ENCODE measurements around the gene HNRNPF.

HNRNPF gene

DNA sequence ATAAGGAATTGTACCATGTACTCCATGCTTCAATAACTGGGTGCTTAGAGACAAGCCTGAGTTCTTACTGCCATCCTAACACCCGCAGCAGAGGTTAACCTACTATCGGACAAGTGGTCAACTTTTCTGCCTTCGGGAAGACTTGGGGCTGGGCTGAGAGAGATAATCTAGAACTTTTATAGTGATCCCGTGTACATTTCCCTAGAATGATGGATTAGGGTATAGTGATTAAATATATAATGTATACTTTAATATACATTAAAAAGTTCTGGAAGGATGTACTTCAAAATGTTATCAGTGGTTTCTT, 12.2 kb upstream of the HNRNPF start:
- no peak for DNase-seq

DNA sequence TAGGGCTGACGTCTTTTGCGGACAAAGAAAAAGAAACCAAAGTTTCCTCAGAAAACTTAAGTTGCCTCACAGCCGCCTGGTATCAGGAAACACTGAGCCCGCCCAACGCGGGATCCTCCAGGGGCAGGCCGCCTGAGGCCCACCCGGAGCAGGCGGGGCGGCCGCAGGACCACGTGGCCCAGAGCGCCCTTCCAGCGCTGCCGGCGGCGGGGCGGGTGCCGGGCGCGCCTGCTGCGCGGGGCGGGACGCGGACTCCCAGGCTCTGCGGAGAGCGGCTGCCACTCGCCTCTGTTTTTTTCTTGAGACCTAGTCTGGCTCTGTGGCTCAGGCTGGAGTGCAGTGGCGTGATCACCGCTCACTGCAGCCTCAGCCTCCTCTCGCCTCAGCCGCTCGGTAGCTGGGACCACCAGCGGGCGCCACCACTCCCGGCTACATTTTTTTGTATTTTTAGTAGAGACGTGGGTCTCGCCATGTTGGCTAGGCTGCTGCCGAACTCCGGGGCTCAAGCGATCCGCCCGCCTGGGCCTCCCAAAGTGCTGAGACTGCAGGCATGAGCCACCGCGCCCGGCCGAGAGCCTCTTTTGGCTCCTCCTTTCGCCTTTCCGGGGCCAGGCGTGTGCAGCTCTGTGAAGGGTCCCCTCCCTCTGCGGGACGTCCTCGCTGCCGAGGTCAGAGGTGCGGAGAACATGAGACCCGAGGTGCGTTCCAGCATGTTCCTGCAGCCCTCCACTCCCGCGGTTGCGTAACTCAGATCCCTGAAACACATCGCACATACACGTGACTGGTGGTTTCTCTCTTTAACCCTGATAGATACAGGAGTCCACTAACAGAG, 11.6 kb upstream of the HNRNPF start:
- peak; percentile 79 for DNase-seq

DNA sequence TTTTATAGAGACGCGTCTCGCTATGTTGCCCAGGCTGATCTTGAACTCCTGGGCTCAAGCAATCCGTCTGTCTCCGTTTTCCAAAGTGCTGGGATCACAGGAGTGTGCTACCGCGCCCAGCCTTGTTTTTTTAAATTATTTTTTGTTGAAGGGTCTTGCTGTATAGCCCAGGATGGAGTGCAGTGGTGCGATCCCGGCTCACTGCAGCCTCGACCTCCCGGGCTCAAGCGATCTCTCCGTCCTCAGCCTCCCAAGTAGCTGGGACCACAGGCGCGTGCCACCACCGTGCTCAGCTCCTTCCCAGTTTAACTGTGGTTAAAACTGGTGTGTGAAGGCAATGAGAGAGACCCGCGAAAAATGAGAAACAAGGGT, 11.0 kb upstream of the HNRNPF start:
- no peak for DNase-seq

DNA sequence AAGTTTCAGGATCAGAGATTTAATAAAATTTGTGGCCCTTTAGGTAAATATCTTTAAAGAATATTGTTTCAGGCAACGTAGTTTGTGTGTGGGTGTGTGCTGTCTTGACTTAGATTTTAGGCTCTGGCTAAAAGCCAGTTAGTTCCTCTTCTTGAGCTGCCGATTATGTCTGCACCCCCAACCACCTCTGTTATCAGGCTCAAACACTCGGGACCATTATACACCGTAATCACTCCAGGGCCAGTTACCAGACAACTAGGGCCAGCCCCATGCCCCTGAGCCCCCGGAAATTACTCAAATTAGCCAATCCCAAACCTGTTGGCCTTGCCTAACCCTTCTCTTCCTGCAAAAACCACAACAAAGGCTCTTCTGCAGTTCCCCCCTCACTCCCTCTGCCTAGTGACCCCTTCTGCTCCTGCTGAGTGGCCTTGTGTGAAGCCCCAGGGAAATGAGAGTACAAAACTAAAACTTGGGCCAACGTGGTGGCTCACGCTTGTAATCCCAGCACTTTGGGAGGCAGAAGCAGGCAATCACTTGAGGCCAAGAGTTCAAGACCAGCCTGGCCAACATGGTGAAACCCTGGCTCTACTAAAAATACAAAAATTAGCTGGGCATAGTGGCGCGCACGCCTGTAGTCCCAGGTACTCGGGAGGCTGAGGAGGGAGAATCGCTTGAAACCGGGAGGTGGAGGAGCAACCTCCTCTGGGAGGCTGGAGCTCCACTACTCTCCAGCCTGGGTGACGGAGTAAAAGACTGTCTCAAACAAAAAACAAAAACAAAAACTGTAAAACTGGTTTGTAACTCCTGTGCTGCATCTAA, 9.2 kb upstream of the HNRNPF start:
- DNase-seq, result no peak

DNA sequence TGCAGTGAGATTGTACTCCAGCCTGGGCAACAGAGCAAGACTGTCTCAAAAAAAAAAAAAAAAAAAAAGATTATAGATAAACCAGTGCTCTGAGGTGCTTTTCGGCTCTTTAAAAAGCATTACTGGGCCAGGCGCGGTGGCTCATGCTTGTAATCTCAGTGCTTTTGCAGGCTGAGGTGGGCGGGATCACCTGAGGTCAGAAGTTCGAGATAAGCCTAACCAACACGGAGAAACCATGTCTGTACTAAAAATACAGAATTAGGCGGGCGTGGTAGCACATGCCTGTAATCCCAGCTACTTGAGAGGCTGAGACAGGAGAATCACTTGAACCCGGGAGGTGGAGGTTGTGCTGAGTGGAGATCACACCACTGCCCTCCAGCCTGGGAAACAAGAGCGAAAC, 6.6 kb upstream of the HNRNPF start:
- DNase-seq, result no peak

DNA sequence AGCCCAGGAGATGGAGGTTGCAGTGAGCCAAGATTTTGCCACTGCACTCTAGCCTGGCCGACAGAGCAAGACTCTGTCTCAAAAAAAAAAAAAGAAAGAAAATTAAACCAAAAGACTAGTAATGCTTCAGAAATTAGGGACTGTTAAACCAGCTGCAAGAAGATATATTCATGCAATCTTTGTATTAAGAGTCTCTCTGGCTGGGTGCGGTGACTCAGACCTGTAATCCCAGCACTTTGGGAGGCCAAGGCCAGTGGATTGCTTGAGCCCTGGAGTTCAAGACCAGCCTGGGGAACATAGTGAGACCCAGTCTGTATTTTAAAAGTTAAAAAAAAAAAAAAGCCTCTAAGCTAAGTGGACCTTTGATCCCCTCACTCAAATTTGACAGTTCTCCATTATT, 2.5 kb upstream of the HNRNPF start:
- DNase-seq, result no peak

DNA sequence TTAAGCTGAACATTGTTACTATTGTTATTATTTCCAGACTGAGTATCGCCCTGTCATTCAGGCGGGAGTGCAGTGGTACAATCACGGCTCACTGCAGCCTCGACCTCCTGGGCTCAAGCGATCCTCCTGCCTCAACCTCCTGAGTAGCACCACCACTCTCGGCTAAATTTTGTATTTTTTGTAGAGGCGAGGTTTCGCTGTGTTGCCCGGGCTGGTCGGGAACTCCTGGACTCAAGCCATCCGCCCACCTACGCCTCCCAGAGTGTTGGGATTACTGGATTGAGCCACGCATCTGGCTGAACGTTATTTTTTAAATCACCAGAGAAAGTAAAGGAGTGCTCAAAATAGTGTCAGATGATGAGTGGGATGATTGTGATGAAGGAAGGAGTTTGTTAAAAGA, 1.4 kb upstream of the HNRNPF start:
- no peak for DNase-seq

DNA sequence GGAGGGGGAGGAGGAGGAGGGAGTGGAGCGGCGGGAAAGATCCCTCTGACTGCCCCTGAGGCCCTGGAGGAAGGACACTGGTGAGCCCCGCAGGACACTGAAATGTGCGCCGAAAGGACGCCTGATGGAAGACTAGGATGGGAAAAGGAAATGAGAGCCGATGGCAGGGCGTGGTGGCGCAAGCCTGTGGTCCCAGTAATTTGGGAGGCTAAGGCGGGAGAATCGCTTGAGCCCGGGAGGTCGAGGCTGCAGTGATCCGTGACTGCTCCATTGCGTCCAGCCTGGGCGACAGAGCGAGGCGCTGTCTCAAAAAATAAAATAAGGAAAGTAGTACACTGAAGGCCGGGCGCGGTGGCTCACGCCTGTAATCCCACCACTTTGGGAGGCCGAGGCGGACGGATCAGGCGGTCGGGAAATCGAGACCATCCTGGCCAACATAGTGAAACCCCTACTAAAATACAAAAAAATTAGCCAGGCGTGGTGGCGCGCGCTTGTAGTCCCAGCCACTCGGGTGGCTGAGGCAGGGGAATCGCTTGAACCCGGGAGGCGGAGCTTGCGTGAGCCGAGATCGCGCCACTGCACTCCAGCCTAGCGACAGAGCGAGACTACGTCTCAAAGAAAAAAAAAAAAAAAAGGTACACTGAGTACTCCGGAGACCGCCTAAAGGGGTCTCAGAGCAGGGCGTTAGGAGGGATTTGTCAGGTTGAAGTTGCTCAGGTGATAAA, 561 bp upstream of the HNRNPF start:
- peak; percentile 56 for DNase-seq

DNA sequence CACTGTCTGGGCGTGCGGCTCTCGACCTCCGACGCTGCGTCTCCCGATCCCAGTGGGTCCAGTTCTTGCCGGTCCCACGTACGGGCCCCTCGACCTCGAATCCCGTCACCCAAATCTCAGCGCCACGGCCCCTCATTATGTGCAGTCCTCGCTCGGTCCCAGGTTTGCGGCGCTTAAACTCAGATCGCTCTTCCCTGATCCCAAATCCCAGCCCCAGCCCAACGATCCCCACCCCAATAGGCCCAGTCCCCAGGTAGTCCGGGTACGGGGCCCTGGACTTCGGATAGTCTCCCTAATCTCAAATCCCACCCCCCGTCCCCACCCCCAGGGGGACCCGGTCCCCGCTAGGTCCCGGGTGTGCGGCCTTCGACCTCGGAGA, 666 bp downstream of the HNRNPF start:
- DNase-seq, result no peak

DNA sequence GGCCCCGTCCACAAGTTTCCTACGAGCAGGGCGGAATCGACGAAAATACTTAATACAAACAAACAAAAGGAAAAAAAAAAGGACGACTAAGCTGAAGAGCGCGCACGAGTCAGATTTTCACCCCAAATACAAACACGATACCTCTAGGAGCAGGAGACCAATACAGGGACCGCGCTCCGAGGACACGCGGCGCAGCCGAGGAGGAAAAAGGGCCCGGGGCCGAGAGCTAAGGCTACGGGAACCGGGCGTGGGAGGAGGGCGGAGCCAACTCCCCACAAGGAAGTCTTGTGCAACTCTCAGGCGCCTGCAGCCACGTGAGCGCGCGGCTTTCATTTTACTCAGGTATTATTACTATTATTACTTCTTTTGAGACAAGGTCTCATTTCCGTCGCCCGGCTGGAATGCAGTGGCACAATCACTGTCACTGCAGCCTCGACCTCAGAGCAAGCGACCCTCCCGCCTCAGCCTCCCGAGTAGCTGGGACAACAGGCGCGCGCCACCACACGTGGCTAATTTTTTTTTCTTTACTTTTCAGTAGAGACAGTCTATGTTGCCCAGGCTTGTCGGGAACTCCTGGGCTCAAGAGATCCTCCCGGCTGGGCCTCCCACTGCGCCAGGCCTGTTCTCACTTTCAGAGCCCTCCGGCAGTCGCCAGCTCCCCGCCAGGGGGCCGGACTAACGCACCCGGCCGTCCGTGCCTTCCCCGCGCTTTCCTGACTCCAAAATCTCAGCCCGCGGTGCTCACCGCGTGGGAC, 1.2 kb downstream of the HNRNPF start:
- DNase-seq, result peak; percentile 86

DNA sequence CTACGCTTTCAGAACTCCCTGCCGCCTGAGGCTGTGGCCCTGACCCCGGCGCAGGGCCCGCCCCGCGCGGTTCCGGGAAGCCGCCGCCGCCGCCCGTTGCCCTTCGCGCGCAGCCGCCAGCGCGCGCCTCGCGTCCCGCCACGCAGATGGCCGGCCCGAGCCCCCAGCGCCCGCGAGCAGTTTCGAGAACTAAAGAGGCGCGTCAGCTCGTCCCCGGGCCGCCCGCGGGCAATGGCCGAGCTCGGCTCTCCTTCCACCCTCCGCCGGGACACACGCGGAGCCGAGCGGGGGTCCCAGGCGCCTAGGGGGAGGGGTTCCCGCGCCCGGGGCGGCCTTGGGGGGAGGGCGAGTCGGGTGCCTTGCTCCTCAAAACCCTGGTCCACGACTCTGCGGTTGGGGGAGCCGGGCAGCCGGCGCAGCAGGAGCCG, 1.8 kb downstream of the HNRNPF start:
- DNase-seq, result no peak

DNA sequence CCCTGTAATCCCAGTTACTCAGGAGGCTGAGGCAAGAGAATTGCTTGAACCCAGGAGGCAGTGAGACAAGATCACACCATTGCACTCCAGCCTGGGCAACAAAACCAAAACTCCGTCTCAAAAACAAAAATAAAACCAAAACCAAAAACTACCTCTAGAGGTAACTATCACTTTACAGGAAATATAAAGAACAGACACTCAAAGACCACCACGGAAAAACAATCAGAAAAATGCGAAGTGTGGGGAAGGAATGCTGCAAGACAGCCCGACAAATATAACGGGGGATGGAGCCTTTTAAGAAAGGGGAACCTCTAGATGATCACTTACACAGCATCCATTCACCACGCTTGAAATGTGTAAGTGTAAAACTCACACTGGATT, 4.3 kb downstream of the HNRNPF start:
- no peak for DNase-seq

DNA sequence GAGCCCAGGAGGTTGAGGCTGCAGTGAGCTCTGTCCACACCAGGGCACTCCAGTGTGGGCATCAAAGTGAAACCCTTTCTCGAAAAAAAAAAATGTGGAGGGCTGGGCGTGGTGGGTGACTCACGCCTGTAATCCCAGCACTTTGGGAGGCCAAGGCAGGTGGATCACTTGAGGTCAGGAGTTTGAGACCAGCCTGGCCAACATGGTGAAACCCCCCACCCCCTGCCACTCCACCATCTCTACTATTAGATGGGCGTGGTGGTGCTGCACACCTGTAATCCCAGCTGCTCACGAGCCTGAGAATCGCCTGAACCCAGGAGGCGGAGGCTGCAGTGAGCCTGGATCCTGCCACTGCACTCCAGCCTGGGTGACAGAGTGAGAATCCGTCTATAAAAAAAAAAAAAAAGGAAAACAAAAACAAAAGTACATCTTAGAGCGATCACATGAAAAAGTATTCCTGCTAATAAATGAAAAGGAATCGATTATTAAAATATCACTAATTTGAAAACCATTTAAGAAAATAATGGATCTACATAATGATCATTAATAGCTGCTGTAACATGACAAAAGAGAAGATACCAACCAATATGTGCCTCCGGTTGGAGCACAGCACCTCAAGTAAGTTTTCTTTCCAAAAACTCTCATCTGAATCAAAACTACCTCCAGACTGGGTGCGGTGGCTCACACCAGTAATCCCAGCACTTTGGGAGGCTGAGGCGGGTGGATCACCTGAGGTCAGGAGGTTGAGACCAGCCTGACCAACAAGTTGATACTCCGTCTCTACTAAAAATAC, 4.9 kb downstream of the HNRNPF start:
- no peak for DNase-seq

DNA sequence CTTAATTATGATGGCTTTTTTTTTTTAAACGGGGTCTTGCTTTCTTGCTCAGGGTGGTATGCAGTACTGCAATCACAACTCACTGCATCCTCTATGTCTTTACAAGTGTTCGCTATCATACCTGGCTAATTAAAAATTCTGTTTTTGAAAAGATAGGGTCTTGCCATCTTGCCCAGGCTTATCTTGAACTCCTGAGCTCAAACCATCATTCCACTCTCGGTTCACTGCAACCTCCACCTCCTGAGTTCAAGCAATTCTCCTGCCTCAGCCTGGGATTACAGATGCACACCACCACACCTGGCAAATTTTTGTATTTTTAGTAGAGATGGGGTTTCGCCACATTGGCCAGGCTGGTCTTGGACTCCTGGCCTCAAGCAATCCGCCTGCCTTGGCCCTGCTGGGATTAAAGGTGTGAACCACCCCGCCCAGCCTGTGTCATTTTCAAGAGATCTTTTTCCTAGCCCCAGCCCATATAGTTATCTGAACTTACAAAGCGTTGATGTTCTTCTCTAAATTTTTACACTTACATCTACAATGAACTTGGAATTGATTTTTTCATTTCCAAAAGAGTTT, 6.0 kb downstream of the HNRNPF start:
- no peak for DNase-seq

DNA sequence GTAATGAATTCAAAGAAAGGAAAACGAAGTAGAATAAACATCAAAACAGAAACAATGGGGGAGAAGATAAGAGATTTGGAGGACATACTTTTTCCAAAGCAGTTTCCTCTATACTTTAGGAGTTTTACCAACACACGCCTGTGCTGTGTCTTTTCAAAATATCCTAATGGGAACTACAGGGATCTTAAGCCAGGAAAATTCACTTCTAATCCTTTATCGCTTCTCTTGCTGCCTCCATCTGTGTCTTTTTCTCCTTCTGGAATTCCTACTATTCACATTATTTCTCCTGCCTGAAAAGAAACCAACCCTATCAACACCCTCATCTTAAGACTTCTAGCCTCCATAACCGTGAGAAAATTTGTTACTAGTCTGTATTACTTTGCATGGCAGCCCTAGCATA, 6.8 kb downstream of the HNRNPF start:
- no peak for DNase-seq

DNA sequence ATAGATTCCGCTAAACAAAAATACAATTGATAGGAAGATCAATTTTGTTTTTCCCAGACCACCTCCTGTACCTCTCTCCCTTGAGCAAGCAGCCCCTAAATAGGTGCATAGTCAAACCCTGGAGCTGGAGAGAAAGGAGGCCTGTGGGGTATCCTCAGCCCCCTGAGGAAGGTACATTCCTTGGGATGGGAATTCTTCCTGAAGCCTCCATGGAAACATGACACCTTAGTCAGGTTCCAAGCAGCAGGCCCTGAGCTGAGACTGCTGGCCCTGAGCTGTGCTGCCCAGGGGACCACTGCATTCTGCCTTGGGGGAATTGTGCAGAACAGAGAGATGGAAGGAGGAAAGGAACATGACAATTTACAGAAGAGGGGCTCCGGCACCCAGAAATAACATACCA, 7.4 kb downstream of the HNRNPF start:
- no peak for DNase-seq

DNA sequence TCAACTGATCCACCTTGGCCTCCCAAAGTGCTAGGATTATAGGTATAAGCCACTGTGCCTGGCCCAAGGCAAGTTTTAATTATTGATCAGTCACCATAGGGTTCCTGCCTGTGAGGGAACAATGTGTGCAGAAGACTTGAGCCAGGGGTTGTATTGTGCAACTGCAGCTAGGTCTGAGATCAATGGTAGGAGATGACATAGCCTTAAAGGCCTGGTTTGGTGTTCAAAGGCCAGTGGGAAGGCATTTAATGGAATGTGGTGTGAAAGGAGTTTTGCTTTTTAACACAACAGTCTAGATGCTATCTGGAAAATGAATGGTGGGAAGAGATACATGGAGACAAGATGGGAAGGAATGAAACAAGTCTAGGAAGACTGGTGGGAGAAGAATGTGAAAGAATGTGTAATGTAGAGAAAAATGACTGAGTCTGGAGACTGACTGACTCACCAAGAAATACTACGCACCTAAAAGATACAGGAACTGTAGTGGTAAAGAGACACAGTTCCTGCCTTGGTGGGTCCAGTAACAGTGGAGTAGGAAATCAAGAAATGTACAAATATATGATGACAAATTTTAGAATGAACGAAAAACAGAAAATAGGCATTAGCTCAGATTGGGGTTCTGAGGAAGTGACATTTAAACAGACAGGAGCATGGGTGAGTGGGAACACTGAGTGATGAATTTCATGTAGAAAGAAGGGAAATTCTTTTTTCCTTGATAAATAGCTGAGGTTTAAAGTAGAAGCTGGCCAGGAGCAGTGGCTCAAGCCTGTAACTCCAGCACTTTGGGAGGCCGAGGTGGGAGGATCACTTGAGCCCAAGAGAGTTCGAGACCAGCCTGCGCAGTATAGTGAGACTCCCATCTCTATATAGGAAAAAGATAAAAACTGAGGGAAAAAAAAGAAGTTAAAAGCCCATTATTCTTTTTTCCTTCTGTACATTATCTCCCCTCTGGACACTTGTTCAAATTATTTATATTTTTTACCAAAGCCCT, 9.4 kb downstream of the HNRNPF start:
- no peak for DNase-seq

DNA sequence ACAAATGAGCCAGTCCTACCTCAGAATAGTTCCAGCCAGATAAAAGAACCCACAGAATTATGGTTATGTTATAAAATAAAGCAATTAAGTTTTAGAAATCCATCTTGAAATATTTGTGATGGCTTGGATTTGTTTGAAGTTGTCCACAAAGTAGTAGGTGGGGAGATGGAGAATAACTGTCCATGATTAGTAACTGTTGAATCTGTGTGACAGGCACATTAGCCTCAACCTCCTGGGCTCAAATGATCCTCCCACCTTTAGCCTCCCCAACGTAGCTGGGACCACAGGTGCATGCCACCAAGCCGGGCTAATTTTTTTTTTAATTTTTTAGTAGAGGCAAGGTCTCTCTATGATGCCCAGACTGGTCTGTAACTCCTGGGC, 10.1 kb downstream of the HNRNPF start:
- no peak for DNase-seq

DNA sequence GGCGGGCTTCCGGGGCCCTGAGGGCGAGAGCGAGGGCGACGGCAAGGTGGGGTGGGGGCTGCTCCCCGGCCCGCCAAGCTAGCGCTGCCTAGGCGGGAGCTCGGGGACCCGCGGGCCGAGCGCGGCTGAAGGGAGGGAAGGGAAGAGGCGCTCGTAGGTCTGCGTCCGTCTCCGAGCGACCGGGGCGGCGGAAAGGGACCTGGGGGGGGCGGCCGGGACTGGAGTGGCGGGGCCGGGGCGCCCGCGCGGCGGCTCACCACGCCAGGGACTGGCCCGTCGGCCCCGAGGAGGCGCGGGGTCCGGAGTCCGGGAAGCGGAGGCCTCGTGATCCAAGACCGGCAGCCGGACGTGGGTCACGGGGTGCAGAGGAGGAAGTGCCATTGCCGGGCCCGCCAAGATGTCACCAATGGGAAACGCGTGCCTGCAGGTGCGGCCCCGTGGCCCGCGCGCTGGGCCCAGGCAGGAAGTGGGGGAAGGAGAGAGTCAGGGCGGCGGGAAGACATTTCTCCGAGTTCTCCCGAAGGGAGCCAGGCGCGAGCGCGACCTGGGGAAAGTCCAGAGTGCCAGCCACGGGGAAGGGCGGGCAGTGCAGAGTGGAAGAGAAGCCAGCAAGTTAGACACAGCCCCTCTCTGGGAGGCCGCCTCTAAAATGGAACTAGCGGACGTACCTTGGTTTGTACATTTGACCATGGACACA, 11.9 kb downstream of the HNRNPF start:
- DNase-seq, result peak; percentile 82
